Kidney (tissue), 14 donors: ENCODE measurements around the gene RPL6. TPM values are rescaled to one million over a fixed set of nuclear protein-coding genes. Genes with fewer than 3 reads are reported as not detected.
A peak's percentile ranks its signal among the peaks of the same experiment; 100 is the strongest.
"Not testable (repeated sequence)": the region's sequence is repeated elsewhere in the genome, so short reads cannot be mapped to it uniquely, and the experiment has no call there.

Experiments
- DNase-seq, 5 donors: peaks; one replicate each; pipeline ENCODE4 v3.0.0-alpha.2; 2013 to 2020
- FAIRE-seq: peaks from 2 replicates; lab custom pipeline; 2012; peaks lifted over from hg19 to GRCh38; lab: Jason Lieb, UNC
- H3K27ac ChIP-seq, 2 donors: one replicate each; pipeline ENCODE4 v1.7.0; 2013; ENCODE audit warnings: low read depth in 2 of 2, low read length in 2 of 2, inconsistent platforms in 1 of 2
- H3K27me3 ChIP-seq: one replicate; pipeline ENCODE4 v1.7.1; 2013; ENCODE audit warnings: low read length, inconsistent platforms; ENCODE audit not compliant: control insufficient read depth, insufficient read depth
- H3K36me3 ChIP-seq, 3 donors: one replicate each; pipeline versions ENCODE4 v1.7.0 to v1.7.1; 2013; ENCODE audit warnings: low read length in 3 of 3, control low read depth in 1 of 3, inconsistent platforms in 1 of 3; ENCODE audit not compliant: insufficient read depth in 3 of 3, control insufficient read depth in 2 of 3
- H3K4me1 ChIP-seq, 3 donors: one replicate each; pipeline versions ENCODE4 v1.7.0 to v1.7.1; 2013; ENCODE audit warnings: low read length in 3 of 3, inconsistent platforms in 1 of 3, low read depth in 1 of 3; ENCODE audit not compliant: control insufficient read depth in 2 of 3, insufficient read depth in 2 of 3
- H3K4me3 ChIP-seq, 3 donors: one replicate each; pipeline versions ENCODE4 v1.7.0 to v1.8.1; 2013; ENCODE audit warnings: low read length in 3 of 3, control low read depth in 1 of 3, inconsistent platforms in 1 of 3
- H3K9ac ChIP-seq, 3 donors: one replicate each; pipeline versions ENCODE4 v1.7.0 to v1.7.1; 2013; ENCODE audit warnings: low read length in 3 of 3, control low read depth in 1 of 3, inconsistent platforms in 1 of 3
- H3K9me3 ChIP-seq, 3 donors: one replicate each; pipeline versions ENCODE4 v1.7.0 to v1.7.1; 2013; ENCODE audit warnings: low read length in 3 of 3, control low read depth in 1 of 3, inconsistent platforms in 1 of 3; ENCODE audit not compliant: control insufficient read depth in 2 of 3, insufficient read depth in 1 of 3
- CTCF ChIP-seq: IDR thresholded peaks from 3 replicates; pipeline ENCODE4 v1.5.1; 2012; ENCODE audit warnings: mild to moderate bottlenecking, moderate library complexity, borderline replicate concordance; ENCODE audit not compliant: insufficient read depth; ENCODE audit errors: extremely low read depth
- intact Hi-C: fragments of 100-400 bp; cut with DNase I; formaldehyde crosslinking; loops from one replicate; pipeline ENCODE4 v1.11.1; 2022
- polyA plus RNA-seq: library from polyadenylated mRNA; stranded (reverse); fragments of 350-450 nt; fragmentation: Illumina TruSeq; extraction: RNeasy Lipid Tissue Mini Kit (QIAGEN cat#74804); gene quantifications from one replicate; pipeline ENCODE4 v1.2.3, GENCODE V29; 2014; ENCODE audit warnings: low read depth, low replicate concordance; ENCODE audit not compliant: insufficient read depth
- total RNA-seq: library from RNA; stranded (reverse); fragmentation: NEBNext Ultra II Directional; extraction: Animal tissue kit (Norgen Biotek cat#: 25700); gene quantifications from one replicate; pipeline ENCODE4 v1.2.1, GENCODE V29; 2021
- donor health status: control.
- donor health status: control.
- donor health status: control.
- donor health status: control.
- donor health status: control.
- donor health status: DM: yes; HTN: yes; CAD: no.
- donor health status: Normal renal cell carcinoma (clear cell type).

RPL6 gene
- total and polyA plus RNA-seq, 2 donors from 2014 or later = 966 to 1,525 TPM

DNA sequence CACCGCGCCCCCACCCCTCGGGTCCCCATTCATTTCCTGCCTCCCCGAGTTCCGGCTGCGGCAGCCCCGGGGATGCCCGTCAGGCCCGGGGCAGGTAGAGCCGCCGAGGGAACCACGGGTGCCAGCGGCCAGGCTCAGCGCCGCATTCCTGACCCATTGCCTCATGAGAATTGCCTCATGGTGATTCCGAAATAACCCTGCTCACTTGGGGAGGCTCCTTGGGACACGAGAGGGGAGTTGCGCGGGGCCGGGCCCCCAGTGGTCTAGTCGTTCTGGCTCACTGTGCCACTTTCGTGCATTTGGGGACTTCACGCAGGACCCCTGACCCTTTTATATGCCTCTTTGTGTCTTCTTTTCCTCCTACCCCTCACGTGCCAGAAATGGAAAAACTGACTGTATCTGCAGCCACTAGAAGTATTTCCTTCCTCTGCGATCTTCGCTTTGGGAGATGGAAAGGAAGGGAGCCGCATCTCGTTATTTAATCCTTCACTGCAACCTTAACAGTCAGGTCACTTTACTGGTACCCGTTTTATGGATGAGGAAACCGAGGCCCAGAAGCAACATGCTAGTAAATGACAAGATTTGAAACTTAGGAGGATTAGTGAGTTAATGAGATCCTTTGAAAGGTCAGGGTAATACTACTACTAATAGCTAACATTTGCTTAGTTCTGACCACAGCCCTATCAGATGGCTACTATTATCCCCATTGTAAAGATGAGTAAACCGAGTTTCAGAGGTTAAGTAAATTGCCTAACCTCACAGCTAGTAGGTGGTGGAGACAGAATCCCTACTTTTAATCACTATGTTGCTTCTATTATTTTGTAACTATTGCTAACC, 10.1 kb upstream of the RPL6 start:
- no peaks in the 10 kb centered on the region for H3K36me3 ChIP-seq
- no peaks in the 10 kb centered on the region for H3K9me3 ChIP-seq
- peak; percentile 64 to 88 (median 71) for DNase-seq
- H3K27me3 ChIP-seq = no peaks in the 10 kb centered on the region
- H3K4me1 ChIP-seq = peaks cover 5 to 9% (median 9%) of the 10 kb centered on the region in 3 donors
- TF ChIP-seq CTCF = no peak
- peak overlapping the region; percentile 95 for H3K27ac ChIP-seq
- intact Hi-C loops = no loop called here
- peak overlapping the region; percentile 80 to 98 (median 88) for H3K4me3 ChIP-seq
- H3K9ac ChIP-seq = peak overlapping the region; percentile 50 to 97 (median 82)
- no peak for FAIRE-seq

GRCh38 chr12:112418608-112419296, 9.3 kb upstream of the RPL6 start, which contains the start of gene PTPN11:
Gene PTPN11 (plus strand): TSS chr12:112418947. CDS start chr12:112419112, 165 bp downstream.
- no peak for FAIRE-seq
- intact Hi-C loops = no loop called here
- Histone ChIP-seq H3K27me3 (no peaks in the 10 kb centered on the region), H3K36me3 (no peaks in the 10 kb centered on the region), H3K9ac (peak within 1 kb of the TSS; percentile 67 to 97 (median 82)), H3K4me1 (peaks cover 5 to 9% (median 9%) of the 10 kb centered on the region in 3 donors), H3K9me3 (no peaks in the 10 kb centered on the region), H3K4me3 (peak within 1 kb of the TSS; percentile 80 to 98 (median 88)), H3K27ac (peak within 1 kb of the TSS; percentile 95)
- TF ChIP-seq CTCF = peak; percentile 16
- DNase-seq = peak; percentile 90 to 96 (median 93)

GRCh38 chr12:112418273-112418607, 8.8 kb upstream of the RPL6 start:
- no peak for FAIRE-seq
- intact Hi-C loops = no loop called here
- no peaks in the 10 kb centered on the region for H3K27me3 ChIP-seq
- H3K27ac ChIP-seq = peak overlapping the region; percentile 87 to 95
- no peak for TF ChIP-seq CTCF
- peak overlapping the region; percentile 58 to 97 (median 67) for H3K9ac ChIP-seq
- no peaks in the 10 kb centered on the region for H3K9me3 ChIP-seq
- H3K4me3 ChIP-seq = peak overlapping the region; percentile 70 to 98 (median 75)
- DNase-seq = peak in 3 of 5 donors; percentile 10 to 68 (median 13)
- no peaks in the 10 kb centered on the region for H3K36me3 ChIP-seq
- H3K4me1 ChIP-seq = peaks cover 5 to 9% (median 9%) of the 10 kb centered on the region in 3 donors

- not testable (repeated sequence) for H3K27me3 ChIP-seq, DNase-seq
Observed at GRCh38 chr12:112415457-112415856, 6.1 kb upstream of the RPL6 start.

More at GRCh38 chr12:112415457-112415856, 6.1 kb upstream of the RPL6 start:
- H3K36me3 ChIP-seq, FAIRE-seq, H3K4me1 ChIP-seq, H3K9ac ChIP-seq, intact Hi-C loops, H3K9me3 ChIP-seq, H3K4me3 ChIP-seq, H3K27ac ChIP-seq: not testable (repeated sequence)
